Breast epithelium (tissue), 3 donors: ENCODE measurements around the gene CHRNG.

Source experiments
- CTCF ChIP-seq, 3 donors: fragments of 450-650 bp; IDR thresholded peaks; one replicate each; pipeline ENCODE4 v1.5.1; 2016 to 2017; ENCODE audit warnings: antibody characterized with exemption in 3 of 3, mild to moderate bottlenecking in 3 of 3, moderate library complexity in 3 of 3
- POLR2A ChIP-seq: fragments of 450-650 bp; IDR thresholded peaks from one replicate; pipeline ENCODE4 v1.6.1; 2016; ENCODE audit warnings: antibody characterized with exemption, mild to moderate bottlenecking, moderate library complexity
- POLR2AphosphoS5 ChIP-seq, 3 donors: sonication (generic); formaldehyde crosslinking; IDR thresholded peaks; one replicate each; pipeline ENCODE4 v1.6.1; 2017; ENCODE audit warnings: antibody characterized with exemption in 3 of 3

GRCh38 chr2:232578626-232579025 lies 39.1 kb downstream of the CHRNG start:
- TF ChIP-seq CTCF (IDR thresholded peaks at IDR 0.05), result no peak
- no peak for TF ChIP-seq POLR2AphosphoS5 (IDR thresholded peaks at IDR 0.05)
- TF ChIP-seq POLR2A, result no peak
